Activated gamma-delta T cell treated with anti-CD3 and anti-CD28 coated beads, Interleukin-2, amount 50 U/mL, for 16 hours (primary cell): Measurements from ENCODE around the gene VPS8.
"Not testable (repeated sequence)": the region's sequence is repeated elsewhere in the genome, so short reads cannot be mapped to it uniquely, and the experiment has no call there.

ENCODE experiments used
- DNase-seq: peaks from one replicate; pipeline ENCODE4 v3.0.0-alpha.2; 2020; ENCODE audit warnings: low read depth

Gene VPS8

DNA sequence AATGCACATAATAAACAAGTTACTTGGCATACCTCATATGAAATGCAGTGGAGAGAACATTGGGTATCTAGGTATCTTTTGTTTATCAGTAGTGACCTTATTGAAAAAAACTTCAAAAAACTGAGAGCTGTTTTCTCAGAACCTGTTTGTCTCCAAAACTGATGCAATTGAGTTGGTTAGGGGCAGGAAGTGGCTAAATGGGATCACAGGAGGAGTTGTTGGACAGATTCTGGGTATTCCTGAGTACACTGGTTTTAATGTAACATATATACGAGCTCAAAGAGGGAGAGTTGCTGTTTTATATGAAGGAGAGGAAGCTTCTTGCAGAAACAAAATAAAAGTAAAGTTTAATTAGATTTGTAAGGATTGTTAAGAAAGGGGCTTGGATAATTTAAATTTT is 181.4 kb downstream of the VPS8 start:
- no peak for DNase-seq

DNA sequence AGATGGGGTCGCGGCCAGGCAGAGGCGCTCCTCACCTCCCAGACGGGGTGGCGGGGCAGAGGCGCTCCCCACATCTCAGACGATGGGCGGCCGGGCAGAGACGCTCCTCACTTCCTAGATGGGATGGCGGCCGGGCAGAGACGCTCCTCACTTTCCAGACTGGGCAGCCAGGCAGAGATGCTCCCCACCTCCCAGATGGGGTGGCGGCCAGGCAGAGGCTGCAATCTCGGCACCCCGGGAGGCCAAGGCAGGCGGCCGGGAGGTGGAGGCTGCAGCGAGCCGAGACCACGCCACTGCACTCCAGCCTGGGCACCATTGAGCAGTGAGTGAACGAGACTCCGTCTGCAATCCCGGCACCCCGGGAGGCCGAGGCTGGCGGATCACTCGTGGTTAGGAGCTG is 191.9 kb downstream of the VPS8 start:
- DNase-seq: not testable (repeated sequence)

DNA sequence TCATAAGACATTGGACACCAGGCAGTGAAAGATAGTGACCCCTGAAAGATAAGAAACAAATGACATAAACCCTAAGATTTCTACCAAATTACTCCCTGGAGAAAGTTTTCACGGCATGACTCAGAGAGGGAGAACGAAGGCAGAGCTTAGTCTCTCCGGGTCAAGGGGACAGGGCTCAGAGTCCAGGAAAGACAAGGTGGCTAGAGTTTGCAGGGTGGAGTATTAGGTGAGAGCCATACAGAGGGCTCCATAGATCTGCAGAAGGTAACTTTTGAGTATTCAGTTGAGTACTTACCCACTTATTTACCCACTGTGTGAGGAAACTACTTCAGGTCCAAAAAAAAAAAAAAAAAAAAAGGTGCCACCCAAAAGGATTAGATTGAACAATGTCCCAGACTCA is 197.7 kb downstream of the VPS8 start:
- DNase-seq: no peak

DNA sequence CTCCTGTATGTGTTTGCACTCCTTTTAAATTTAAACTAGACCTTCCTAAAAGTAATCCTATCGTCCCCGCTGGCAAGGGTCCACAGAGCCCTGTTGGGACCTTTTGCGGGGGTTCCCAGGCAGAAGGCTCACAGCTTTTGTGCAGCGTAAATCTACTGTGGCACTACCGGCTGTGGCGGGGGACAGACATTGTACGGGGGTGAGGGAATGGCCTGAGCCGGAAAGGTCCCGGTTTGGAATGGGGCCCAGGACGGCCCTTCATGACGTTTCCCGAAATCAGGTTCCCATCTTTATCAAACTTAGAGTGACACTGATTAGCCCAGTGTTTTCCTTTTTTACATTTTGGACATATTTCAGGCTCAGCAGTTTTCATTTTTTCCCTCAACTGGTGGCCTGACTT is 205.6 kb downstream of the VPS8 start:
- not testable (repeated sequence) for DNase-seq

DNA sequence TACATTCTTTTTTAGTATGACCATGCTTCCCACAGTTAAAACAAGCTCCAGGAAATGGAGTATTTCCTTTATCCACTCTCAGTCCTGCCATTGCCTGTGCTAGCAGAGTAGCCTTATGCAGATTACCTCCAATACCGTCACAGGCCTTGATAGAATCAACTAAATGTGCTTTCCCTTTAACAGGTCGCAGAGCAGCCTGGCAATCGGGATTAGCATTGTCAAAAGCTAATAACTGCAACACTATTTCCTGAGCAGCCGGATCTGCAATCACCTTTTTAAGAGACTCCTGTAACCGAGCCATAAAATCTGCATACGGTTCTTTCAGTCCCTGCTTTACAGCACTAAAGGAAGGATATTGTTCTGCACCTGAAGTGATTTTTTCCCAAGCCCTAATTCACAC is 206.0 kb downstream of the VPS8 start:
- not testable (repeated sequence) for DNase-seq

DNA sequence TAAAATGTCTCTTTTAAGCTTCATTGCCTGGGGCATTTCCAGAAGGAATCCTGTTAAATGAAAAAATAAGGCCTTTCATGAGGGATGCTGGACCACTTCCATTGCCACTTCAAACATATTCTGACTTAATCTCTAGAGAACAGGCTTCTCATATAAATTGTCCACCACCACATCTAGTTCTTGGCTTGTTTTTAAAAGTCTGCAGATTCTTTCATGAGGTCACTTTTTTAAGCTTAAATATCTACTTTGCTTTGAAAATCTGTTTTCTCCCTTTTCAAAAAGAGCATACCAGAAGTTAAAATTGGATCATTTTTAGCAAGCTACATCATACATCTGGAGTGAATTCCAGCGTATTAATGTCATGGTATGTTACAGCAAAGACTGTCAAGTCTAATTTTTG is 209.3 kb downstream of the VPS8 start:
- DNase-seq: no peak

DNA sequence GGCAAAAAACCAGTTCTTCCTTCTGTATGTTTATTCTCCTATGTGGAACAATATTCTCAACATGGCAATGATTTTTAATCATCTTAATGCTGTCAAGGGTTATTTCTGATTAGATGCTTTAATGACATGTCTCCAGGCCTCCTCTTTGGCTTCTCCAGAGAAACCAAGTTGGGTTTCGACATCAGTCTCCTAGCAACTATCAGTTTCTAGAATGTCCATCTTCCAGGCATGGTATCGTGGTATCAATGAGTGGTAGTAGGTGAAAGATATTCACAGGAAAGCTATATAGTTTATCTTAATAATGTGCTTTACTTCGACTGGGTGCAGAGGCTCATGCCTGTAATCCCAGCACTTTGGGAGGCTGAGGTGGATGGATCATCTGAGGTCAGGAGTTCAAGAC is 212.4 kb downstream of the VPS8 start:
- no peak for DNase-seq

DNA sequence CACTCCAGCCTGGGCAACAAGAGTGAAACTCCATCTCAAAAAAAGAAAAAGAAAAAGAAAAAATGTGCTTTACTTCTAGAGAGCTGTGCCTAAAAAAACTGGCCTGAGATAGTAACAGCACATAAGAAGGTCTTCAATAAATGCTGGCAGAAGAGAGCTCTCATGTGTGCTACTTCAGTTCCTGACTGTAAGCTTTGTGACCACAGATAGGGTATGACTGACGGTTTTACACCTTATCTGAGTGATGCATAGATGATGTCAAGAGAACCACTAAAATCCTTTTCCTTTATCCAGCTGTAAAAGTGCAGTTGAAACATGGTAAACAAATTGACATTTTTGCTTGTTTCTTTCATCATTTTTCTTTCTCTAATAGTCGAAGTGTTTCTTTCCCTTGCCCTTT is 213.0 kb downstream of the VPS8 start:
- no peak for DNase-seq

DNA sequence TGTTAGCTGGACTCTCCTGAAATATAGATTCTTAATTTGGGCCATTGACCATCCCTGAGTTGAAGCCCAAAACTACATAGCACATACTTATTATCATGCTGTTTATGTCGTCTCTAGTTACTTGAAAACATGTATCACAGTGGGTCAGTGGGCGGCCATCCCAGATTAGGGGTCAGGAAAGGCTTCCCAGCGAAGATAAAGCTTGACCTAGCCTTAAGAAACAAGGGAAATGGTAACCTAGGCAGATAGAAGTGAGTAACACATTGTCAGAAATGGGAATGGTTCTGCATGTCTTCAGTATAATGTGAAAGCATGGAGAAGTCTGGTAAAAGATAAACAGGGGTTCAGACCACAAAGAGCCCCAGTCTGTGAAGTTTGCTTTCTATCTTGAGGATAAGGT is 216.2 kb downstream of the VPS8 start:
- DNase-seq: no peak

DNA sequence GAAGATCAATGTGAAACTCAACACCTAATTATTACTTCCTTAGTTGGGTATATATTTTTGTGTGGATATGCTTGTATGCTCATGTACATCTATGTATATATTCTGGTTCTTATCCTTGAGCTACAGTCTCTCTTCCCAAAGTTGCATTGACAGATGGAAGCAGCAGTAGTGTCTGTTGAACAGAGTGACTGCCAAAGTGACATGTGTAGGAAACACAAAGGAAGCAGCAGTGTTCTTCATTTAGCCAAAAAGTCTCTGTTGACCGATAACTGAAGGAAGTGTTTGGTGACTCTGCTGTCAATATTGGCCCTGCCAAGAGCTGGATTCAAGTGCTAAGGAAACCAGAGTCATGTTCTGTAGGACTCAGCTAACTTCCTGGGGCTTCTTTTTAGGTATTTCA is 217.1 kb downstream of the VPS8 start:
- no peak for DNase-seq

DNA sequence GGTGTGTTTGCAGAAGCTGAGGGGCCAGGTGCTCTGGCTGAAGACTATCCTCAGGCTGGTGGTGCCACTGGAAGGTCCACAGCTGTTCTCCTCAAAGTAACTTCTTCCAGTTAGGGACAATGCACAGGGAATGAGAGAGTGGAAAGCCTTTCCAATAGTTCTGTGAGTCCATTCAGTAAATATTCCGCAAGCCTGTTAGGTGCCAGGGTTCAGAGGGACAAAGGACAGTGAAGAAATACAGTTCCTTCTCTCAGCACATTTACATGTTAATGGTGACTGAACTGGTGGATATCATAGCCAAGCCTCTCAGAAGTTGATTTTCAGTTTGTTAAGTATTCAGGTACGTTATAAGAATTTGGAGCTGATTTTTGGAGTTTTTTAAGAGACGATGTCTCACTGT is 218.4 kb downstream of the VPS8 start:
- no peak for DNase-seq

DNA sequence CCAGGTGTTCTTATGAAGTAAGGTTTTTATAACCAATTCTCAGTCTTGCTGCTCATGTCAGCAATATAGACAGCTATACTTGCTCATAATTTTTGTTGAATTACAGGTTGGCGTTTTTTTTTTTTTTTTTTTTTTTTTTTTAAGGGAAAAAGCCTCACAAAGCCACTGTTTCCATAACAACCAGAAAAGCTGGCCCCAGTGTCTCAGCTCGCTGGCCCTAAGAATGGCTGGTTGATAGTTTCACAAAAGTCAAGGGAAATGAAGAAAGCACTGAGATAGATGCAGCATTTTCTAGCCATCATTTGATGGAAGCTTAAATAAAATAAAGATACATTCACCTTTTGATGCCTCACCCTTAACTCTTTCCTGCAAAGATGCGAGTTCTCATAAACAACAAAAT is 219.0 kb downstream of the VPS8 start:
- no peak for DNase-seq

DNA sequence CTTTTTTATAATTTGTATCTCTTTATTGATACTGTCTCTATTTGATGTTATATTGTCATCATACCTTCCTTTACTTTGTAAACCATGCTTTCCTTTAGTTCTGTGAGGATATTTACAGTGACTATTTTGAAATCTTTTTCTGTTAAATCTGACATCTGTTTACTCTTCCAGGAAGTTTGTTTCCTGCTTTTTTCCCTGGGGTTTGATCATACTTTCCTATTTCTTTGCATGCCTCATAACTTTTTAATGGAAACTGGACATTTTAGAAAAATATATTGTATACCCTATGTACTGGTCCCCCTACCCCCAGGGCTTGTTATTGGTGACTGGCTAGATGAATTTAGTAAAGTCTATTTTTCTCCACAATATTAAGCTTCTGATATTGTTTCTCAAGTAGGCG is 225.8 kb downstream of the VPS8 start:
- DNase-seq: no peak

DNA sequence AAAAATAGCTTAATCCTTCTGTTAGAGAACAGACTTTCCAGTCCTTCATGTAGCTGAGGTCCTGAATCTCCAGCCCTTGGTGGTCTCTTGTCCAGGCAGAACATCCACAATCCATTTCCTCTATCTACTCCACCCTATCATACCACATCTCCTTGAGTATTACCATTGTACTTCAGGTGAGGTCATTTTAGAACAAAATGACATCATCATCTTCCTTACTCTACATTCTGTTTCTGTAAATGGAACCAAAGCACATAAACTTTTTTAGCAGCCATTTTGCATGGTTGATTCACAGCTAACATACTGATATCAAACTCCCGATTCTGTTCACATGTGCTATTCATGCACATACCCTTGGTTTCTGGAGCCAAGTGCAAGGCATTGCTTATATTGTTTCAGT is 228.5 kb downstream of the VPS8 start:
- DNase-seq: no peak

DNA sequence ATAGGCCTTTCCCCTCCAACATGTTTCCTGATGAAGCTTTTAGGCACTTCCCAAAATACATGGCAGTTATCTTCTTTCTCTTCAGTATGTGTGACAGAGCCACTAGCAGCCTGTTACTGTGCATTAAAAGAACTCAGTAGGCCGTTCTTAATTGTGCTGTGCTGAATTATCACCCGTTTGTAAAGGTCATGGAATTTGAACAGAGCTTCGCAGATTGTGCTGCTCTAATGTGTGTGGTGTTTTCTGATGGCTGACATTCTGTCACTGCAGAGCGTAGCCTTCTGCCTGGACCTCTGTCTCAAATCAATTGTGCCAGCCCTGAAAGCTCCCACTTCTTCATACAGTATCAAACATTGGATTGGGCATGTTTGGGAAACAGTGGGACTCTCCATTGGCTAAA is 229.6 kb downstream of the VPS8 start:
- DNase-seq: no peak

DNA sequence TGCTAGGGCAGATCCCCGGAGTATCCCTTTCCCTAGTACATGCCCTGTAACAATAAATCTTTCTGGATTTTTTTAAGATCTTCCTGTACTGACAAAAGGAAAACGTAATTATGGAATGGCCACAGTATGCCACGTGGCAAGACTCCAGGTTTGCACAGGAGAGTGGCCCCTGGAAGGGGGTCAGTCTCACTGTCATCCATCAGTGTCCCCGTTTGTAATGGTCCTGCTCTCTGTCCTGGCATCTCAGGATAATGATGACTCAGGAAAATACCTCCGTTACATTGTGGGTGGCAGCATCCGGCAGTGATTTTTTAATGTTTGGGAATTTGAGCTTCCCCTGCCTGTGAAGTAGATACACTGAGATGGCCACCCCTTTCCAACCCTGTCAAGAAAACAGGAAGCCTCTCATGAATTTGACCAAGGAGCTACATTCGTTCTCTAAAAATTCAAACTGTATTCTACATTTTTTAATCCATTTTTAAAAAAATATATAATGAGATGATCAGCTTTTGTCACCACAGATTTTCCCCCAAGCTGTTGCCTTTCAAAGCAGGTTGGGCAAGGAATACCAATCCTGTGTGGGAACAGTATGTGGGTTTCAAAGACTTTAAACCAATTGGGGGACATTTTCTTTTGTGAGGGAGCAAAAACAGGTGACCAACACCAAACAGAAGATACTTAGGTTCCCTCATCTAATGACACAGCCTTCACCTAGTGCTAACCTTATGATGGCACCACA is 230.5 kb downstream of the VPS8 start:
- DNase-seq: no peak

DNA sequence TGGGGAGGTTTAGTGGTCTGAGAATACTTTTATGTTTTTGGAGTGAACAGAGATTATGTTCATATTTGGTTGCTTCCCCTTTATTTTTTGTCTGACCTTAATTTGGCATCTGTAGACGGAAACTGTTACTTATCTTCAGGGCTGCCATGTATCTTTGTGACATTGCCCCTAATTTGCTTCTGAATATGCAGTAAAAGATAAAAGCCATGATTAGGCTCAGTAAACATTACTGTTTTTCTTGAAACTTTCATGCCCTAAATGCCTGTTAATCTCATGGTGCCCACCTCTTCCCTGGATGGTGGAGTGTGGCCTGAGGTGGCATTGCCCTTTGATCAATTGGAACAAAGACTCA is 234.2 kb downstream of the VPS8 start:
- no peak for DNase-seq

DNA sequence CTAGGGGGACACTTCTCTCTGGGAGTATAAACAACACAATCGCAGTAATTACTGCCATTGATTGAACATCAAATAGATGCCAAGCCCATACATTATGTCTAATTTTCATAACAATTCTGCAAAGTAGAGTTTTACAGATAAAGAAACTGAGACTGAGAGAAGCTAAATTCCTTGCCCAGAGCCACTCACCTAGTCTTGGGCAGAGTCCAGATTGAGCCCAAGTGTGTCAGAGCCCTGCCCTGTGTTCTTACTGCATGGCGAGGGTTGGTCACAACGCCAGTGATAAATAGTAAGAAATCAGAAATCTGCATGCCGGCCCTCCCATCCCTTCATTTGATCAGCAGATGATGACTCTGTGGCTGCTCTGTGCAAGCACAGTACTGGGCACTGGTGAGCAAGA is 234.6 kb downstream of the VPS8 start:
- no peak for DNase-seq

DNA sequence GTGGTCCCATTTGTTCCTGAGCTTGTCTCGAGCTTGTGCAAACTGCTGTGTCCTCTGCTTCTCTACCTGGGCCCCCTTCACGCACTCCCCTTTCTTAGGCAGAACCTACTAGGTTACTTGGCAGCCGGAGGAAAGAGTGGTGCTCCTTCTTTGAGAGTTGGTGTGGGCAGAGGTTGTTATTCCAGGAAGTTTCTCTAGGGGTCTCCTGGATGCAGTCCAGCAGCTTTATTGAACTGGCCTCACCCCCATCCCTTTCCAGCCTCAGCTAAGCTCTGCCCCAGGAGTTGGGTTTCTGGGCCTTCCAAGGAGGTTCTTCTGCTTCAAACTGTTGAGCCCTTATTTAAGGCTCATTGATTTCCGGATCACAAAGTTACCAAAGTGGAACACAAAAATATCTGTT is 237.7 kb downstream of the VPS8 start:
- DNase-seq: no peak

DNA sequence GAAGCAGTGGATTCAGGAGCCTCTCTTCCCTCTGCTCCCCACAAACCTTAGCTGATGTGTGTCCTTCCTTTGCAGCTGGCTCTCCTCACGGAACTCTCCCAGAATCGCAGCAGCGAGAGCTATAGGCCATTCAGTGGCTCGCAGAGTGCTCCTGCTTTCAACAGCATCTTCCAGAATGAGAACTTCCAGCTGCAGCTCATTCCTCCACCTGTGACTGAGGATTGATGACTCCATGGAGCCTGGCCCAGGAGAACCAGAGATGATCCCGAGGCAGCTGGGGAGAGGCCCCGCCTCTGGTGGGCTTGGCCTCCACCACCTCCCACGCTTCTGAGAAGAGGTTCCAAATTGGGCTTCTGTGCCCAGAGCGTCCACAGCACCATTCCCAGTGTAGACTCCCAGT is 239.8 kb downstream of the VPS8 start:
- DNase-seq: no peak

DNA sequence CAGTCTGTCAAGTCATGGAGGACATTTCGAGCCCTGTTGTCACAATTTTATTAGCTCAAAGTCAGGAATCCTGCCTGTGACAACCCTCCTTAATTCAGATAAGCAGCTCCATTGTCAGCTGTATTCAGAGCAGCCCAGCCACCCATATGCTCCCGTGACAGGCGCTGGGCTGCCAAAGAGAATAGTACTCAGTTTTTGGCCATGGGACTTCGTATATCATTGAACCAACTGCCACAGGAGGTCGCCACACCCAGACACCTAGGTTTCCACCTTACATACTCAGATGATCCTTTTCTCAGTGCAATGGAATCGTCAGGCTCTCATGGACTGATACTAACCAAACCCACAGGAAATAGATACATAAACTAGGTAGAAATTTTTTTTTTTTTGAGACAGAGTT is 240.7 kb downstream of the VPS8 start:
- DNase-seq: no peak

DNA sequence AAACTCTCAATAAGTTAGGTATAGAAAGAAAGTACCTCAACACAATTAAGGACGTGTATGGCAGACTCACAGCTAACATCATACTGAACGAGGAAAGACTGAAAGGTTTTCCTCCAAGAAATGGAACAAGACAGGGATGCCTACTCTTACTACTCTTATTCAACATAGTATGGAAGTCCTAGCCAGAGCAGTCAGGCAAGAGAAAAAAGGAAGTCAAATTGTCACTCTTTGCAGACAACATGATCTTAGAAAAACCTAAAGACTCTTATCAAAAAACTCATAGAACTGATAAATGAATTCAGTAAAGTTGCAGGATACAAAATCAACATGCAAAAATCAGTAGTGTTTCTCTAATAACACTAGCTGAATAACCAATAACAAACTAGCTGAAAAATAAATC is 244.9 kb downstream of the VPS8 start:
- no peak for DNase-seq

DNA sequence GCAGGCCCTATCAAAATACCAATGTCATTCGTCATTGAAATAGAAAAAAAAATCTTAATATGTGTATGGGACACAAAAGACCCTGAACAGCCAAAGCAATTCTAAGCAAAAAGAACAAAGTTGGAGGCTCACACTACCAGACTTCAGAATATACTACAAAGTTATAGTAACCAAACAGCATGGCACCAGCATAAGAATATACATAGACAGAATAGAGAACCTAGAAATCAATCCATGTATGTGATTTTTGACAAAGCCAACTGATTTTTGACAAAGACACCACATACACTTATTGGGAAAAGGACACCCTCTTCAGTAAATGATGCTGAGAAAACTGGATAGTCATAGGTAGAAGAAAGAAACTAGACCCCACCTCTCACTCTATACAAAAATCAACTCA is 245.9 kb downstream of the VPS8 start:
- no peak for DNase-seq

DNA sequence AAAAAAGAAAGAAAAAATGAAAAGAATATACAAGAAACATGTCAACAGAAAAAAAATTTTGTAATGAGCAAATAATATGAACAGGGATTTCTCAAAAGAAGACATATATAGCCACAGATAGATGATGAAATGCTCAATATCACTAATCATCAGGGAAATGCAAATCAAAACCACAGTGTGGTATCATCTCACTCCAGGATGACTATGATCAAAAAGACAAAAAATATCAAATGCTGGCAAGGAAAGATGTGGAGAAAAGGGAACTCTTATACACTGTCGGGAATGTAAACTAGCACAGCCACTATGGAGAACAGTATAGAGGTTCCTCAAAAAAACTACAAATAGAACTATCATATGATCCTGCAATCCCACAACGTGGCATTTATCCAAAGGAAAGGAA is 246.8 kb downstream of the VPS8 start:
- no peak for DNase-seq

DNA sequence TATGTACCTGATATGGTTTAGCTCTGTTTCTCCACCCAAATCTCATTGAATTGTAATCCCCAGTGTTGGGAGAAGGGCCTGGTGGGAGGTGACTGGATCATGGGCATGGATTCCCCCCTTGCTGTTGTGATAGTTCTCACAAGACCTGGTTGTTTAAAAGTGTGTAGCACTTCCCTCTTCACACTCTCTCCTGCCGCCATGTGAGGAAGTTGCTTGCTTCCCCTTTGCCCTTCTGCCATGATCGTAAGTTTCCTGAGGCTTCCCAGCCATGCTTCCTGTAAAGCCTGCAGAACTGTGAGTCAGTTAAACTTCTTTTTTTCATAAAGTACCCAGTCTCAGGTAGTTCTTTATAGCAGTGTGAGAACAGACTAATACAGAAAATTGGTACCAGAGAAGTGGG is 247.8 kb downstream of the VPS8 start:
- DNase-seq: no peak
